GM23338 (cell line): ENCODE measurements around the gene QRFPR. TPM values are rescaled to one million over a fixed set of nuclear protein-coding genes. Genes with fewer than 3 reads are reported as not detected.
"Not testable (repeated sequence)": the region's sequence is repeated elsewhere in the genome, so short reads cannot be mapped to it uniquely, and the experiment has no call there.

Experiments
- ATAC-seq: fragments of 200-7000 bp; cut with Tn5 transposase; 3 replicates; pipeline ENCODE4 v1.9.1; 2020
- DNase-seq: peaks from one replicate; pipeline ENCODE4 v3.0.0-alpha.2; 2015; ENCODE audit warnings: low spot score
- H2AFZ ChIP-seq: fragments of 200-600 bp; sonication (generic); 2 replicates; pipeline ENCODE4 v1.8.0; 2016; ENCODE audit warnings: antibody characterized with exemption, mild to moderate bottlenecking, moderate library complexity
- H3F3A ChIP-seq: fragments of 200-600 bp; sonication (generic); replicated peaks from 2 replicates; pipeline ENCODE4 v1.8.0; 2017; ENCODE audit warnings: antibody characterized with exemption, mixed run types, low read depth
- H3K27ac ChIP-seq: fragments of 200-600 bp; sonication (generic); 2 replicates; pipeline ENCODE4 v1.6.1; 2016; ENCODE audit warnings: low read depth
- H3K27me3 ChIP-seq: fragments of 200-600 bp; sonication (generic); 2 replicates; pipeline ENCODE4 v1.8.0; 2016; ENCODE audit warnings: mild to moderate bottlenecking, mixed run types, moderate library complexity; ENCODE audit not compliant: insufficient read depth
- H3K36me3 ChIP-seq: fragments of 200-600 bp; sonication (generic); 2 replicates; pipeline ENCODE4 v1.8.0; 2016; ENCODE audit warnings: mild to moderate bottlenecking; ENCODE audit not compliant: insufficient read depth
- H3K4me1 ChIP-seq: fragments of 200-600 bp; sonication (generic); 2 replicates; pipeline ENCODE4 v1.8.0; 2016; ENCODE audit warnings: mild to moderate bottlenecking, moderate library complexity; ENCODE audit not compliant: insufficient read depth
- H3K4me2 ChIP-seq: fragments of 200-600 bp; sonication (generic); 2 replicates; pipeline ENCODE4 v1.7.1; 2017; ENCODE audit warnings: mixed run types
- H3K4me3 ChIP-seq: fragments of 200-600 bp; sonication (generic); 2 replicates; pipeline ENCODE4 v1.6.1; 2016; ENCODE audit warnings: mixed run types
- H3K79me2 ChIP-seq: fragments of 200-600 bp; sonication (generic); replicated peaks from 2 replicates; pipeline ENCODE4 v1.8.0; 2017; ENCODE audit warnings: mild to moderate bottlenecking; ENCODE audit not compliant: insufficient read depth
- H3K9me2 ChIP-seq: fragments of 200-600 bp; sonication (generic); 2 replicates; pipeline ENCODE4 v1.8.0; 2017; ENCODE audit not compliant: insufficient read depth
- H4K20me1 ChIP-seq: fragments of 200-600 bp; sonication (generic); replicated peaks from 2 replicates; pipeline ENCODE4 v1.8.0; 2017; ENCODE audit warnings: mild to moderate bottlenecking; ENCODE audit not compliant: insufficient read depth
- H3K27ac Mint-ChIP-seq: 2 replicates; pipeline ENCODE4 v1.8.0; 2020; ENCODE audit warnings: inconsistent platforms, mild to moderate bottlenecking, moderate library complexity, mixed read lengths
- H3K27me3 Mint-ChIP-seq: 3 replicates; pipeline ENCODE4 v1.8.0; 2022; ENCODE audit warnings: low read depth, mild to moderate bottlenecking, moderate library complexity, mixed read lengths, inconsistent platforms; ENCODE audit not compliant: insufficient read depth, poor library complexity
- H3K36me3 Mint-ChIP-seq: 3 replicates; pipeline ENCODE4 v1.8.0; 2021; ENCODE audit warnings: low read depth, mild to moderate bottlenecking, inconsistent platforms, moderate library complexity, mixed read lengths
- H3K4me1 Mint-ChIP-seq: 3 replicates; pipeline ENCODE4 v1.8.0; 2020; ENCODE audit warnings: mild to moderate bottlenecking, inconsistent platforms, mixed read lengths
- H3K4me3 Mint-ChIP-seq: 3 replicates; pipeline ENCODE4 v1.8.0; 2021; ENCODE audit warnings: moderate library complexity, mild to moderate bottlenecking, inconsistent platforms, mixed read lengths
- H3K9me3 Mint-ChIP-seq: 3 replicates; pipeline ENCODE4 v1.8.0; 2020; ENCODE audit warnings: moderate library complexity, mild to moderate bottlenecking, inconsistent platforms, mixed read lengths
- CTCF ChIP-seq, 2 experiments: fragments of 200-600 bp in 1 of 2; sonication (generic) in 1 of 2; conservative IDR thresholded peaks; 2 replicates each; pipeline versions ENCODE4 v1.5.1 to v1.6.1; 2016 to 2017; ENCODE audit warnings: antibody characterized with exemption in 2 of 2, low read depth in 2 of 2, mild to moderate bottlenecking in 2 of 2, moderate library complexity in 1 of 2
- NANOG ChIP-seq: IDR thresholded peaks from 2 replicates; pipeline ENCODE4 v1.6.1; 2016; ENCODE audit warnings: antibody characterized with exemption, borderline replicate concordance
- POLR2AphosphoS5 ChIP-seq: IDR thresholded peaks from 2 replicates; pipeline ENCODE4 v1.6.1; 2016; ENCODE audit warnings: antibody characterized with exemption, low read depth
- ZNF114 ChIP-seq: fragments of 250-450 bp; sonication (Bioruptor Pico); IDR thresholded peaks from 2 replicates; pipeline ENCODE4 v1.5.0; 2020; ENCODE audit warnings: mild to moderate bottlenecking, moderate library complexity
- ZNF462 ChIP-seq: fragments of 250-450 bp; sonication (Bioruptor Pico); IDR thresholded peaks from 2 replicates; pipeline ENCODE4 v1.5.0; 2020; ENCODE audit warnings: mild to moderate bottlenecking, moderate library complexity
- polyA plus RNA-seq: library from polyadenylated mRNA; unstranded; fragments of >200 nt; fragmentation: Nextera tagmentation; extraction: Ambion mirVana; gene quantifications from 2 replicates; pipeline ENCODE4 v1.2.1, GENCODE V29; 2016
- total RNA-seq: library from RNA; depleted of rRNA; stranded (reverse); fragments of >200 nt; shearing (Covaris generic); gene quantifications from 2 replicates; pipeline ENCODE4 v1.2.3, GENCODE V29; 2014
- TF ChIP-seq, protein P1 (sequence below): IDR thresholded peaks from 2 replicates; pipeline ENCODE4 v1.6.1; 2016; ENCODE audit warnings: antibody characterized with exemption

The QRFPR gene
- total and polyA plus RNA-seq, 2 experiments from 2014 or later, result 0.27 to 1.3 TPM

- TF ChIP-seq ZNF462 (CRISPR knock-in tag) (no peak), POLR2AphosphoS5 (no peak), NANOG (no peak)
- TF ChIP-seq, protein P1, sequence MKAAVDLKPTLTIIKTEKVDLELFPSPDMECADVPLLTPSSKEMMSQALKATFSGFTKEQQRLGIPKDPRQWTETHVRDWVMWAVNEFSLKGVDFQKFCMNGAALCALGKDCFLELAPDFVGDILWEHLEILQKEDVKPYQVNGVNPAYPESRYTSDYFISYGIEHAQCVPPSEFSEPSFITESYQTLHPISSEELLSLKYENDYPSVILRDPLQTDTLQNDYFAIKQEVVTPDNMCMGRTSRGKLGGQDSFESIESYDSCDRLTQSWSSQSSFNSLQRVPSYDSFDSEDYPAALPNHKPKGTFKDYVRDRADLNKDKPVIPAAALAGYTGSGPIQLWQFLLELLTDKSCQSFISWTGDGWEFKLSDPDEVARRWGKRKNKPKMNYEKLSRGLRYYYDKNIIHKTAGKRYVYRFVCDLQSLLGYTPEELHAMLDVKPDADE, result no peak
Observed at GRCh38 chr4:121321466-121321865, 59.4 kb downstream of the QRFPR start (continued).

DNA sequence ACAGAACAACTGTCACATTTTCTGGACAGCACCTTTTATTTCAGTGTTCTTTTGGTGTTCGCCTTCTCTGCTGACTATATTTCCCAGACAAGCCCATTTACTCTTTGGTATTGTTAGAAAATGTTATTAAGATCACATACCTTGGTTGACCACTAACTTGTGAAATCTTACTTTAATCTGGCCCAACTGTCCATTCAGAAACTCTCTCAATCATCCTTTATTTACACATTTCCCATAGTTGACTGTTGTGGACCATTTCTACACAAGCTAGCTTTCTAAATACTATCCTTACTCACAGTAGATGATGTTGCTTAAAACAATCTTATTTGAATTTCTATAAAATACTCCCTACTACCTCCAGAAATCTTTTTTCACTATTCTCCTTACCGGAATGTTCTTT is 64.7 kb downstream of the QRFPR start:
- H3K27ac ChIP-seq, result no peak overlapping the region
- no peaks in the 10 kb centered on the region for H3K9me2 ChIP-seq
- H3F3A ChIP-seq, result no peaks in the 10 kb centered on the region
- TF ChIP-seq ZNF114 (CRISPR knock-in tag) (no peak), CTCF (conservative IDR thresholded peaks at IDR 0.05; ENCODE audit: low read depth in 2 of 2) (no peak)
- no peaks in the 10 kb centered on the region for H3K4me1 ChIP-seq
- Mint-ChIP-seq H3K9me3 (no peaks in the 10 kb centered on the region; the same call in 1 of the 3 replicates), H3K27ac (no peak overlapping the region), H3K4me1 (0 out of 3 replicates have a peak, but pooled peaks cover 2% of the 10 kb centered on the region), H3K36me3 (no peaks in the 10 kb centered on the region), H3K4me3 (no peak overlapping the region), H3K27me3 (no peaks in the 10 kb centered on the region)
- H3K4me2 ChIP-seq, result no peak overlapping the region
- no peaks in the 10 kb centered on the region for H3K79me2 ChIP-seq
- no peaks in the 10 kb centered on the region for H3K27me3 ChIP-seq
- H3K36me3 ChIP-seq, result no peaks in the 10 kb centered on the region
- H4K20me1 ChIP-seq, result no peaks in the 10 kb centered on the region
- H2AFZ ChIP-seq, result no peak overlapping the region
- ATAC-seq (no peak), DNase-seq (no peak)
- no peak overlapping the region for H3K4me3 ChIP-seq

DNA sequence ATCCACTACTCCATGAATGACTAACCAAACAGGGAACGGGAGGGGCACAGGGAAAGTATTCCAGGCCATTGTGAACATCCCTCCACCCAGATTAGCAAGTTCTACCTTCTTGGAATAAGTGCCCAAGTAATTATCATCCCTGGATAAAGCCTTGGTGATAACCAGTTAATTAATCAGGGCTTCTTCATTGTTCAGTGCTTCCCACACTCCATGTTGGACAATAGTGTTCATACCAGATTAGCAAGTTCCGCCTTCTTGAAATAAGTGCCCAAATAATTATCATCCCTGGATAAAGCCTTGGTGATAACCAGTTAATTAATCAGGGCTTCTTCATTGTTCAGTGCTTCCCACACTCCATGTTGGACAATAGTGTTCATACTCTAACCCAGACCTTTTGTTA is 67.4 kb downstream of the QRFPR start:
- not testable (repeated sequence) for H3K4me1 ChIP-seq, H3K27ac Mint-ChIP-seq, ATAC-seq, H3K4me3 ChIP-seq, H3K79me2 ChIP-seq, H3K27ac ChIP-seq, H3K4me1 Mint-ChIP-seq, H3K4me2 ChIP-seq, H3K4me3 Mint-ChIP-seq, H3K36me3 Mint-ChIP-seq, H3K36me3 ChIP-seq, H3K27me3 Mint-ChIP-seq, H4K20me1 ChIP-seq, H3K9me2 ChIP-seq, H3K9me3 Mint-ChIP-seq, DNase-seq, H2AFZ ChIP-seq, H3K27me3 ChIP-seq, H3F3A ChIP-seq
